Transverse colon (tissue), 4 donors: ENCODE data around the gene PDE9A. TPM values are rescaled to one million over a fixed set of nuclear protein-coding genes. Genes with fewer than 3 reads are reported as not detected.

Experiments used
- DNase-seq: peaks from one replicate; pipeline ENCODE4 v3.0.0-alpha.2; 2019
- H3K27ac ChIP-seq, 4 donors: fragments of 200-600 bp; sonication (generic); 2 replicates each; pipeline ENCODE4 v1.5.1; 2016 to 2018; ENCODE audit warnings: inconsistent platforms in 4 of 4
- H3K27me3 ChIP-seq: fragments of 200-600 bp; sonication (generic); 2 replicates; pipeline ENCODE4 v1.5.1; 2017; ENCODE audit warnings: inconsistent platforms
- H3K36me3 ChIP-seq, 4 donors: fragments of 200-600 bp; sonication (generic); 2 replicates each; pipeline ENCODE4 v1.5.1; 2017 to 2019; ENCODE audit warnings: inconsistent platforms in 4 of 4
- H3K4me1 ChIP-seq, 4 donors: fragments of 200-600 bp; sonication (generic); 2 replicates each; pipeline ENCODE4 v1.5.1; 2017 to 2020; ENCODE audit warnings: inconsistent platforms in 4 of 4
- H3K4me3 ChIP-seq, 4 donors: fragments of 200-600 bp; sonication (generic); 1 replicate in 1 of 4; 2 replicates in 3 of 4; pipeline versions ENCODE4 v1.5.1 to v1.6.1; 2017 to 2019; ENCODE audit warnings: inconsistent platforms in 4 of 4
- H3K9me3 ChIP-seq, 2 donors: fragments of 200-600 bp; sonication (generic); 2 replicates each; pipeline ENCODE4 v1.5.1; 2017 to 2019; ENCODE audit warnings: inconsistent platforms in 2 of 2
- CTCF ChIP-seq, 5 experiments: fragments of 200-600 bp in 3 of 5; fragments of 450-650 bp in 2 of 5; sonication (generic) in 3 of 5; IDR thresholded peaks; 1 replicate in 2 of 5; 2 replicates in 3 of 5; pipeline ENCODE4 v1.5.1; 2016 to 2017; ENCODE audit warnings: antibody characterized with exemption in 5 of 5, inconsistent platforms in 3 of 5, mild to moderate bottlenecking in 2 of 5, moderate library complexity in 1 of 5
- EP300 ChIP-seq: sonication (generic); formaldehyde crosslinking; IDR thresholded peaks from one replicate; pipeline ENCODE4 v1.6.1; 2017; ENCODE audit warnings: antibody characterized with exemption, low read depth
- POLR2A ChIP-seq: fragments of 450-650 bp; IDR thresholded peaks from one replicate; pipeline ENCODE4 v1.6.1; 2016; ENCODE audit warnings: antibody characterized with exemption, mild to moderate bottlenecking, moderate library complexity
- POLR2AphosphoS5 ChIP-seq, 3 donors: sonication (generic); formaldehyde crosslinking; IDR thresholded peaks; one replicate each; pipeline ENCODE4 v1.6.1; 2016; ENCODE audit warnings: antibody characterized with exemption in 3 of 3
- WGBS, 2 donors: methylation state at CpG; one replicate each; pipeline ENCODE4 v1.1.5; 2018; ENCODE audit warnings: low coverage in 1 of 2; 5-methylcytosine and 5-hydroxymethylcytosine counted together
- in situ Hi-C, 4 donors: fragments of 200-750 bp; cut with MboI; loops; one replicate each; pipeline versions ENCODE4 v1.15.0 to v1.15.1; 2017; ENCODE audit warnings: low sequenced_read_pairs in 3 of 4, low pct_ligation_motif_present in 1 of 4, low pct_unique_long_range_greater_than_20kb in 1 of 4
- intact Hi-C: fragments of 100-400 bp; cut with DNase I; formaldehyde crosslinking; loops from one replicate; pipeline ENCODE4 v1.15.1; 2023; ENCODE audit warnings: low total_unique reads
- total RNA-seq, 4 donors: library from RNA; depleted of rRNA; stranded (reverse); fragments of >200 nt; gene quantifications; one replicate each; pipeline ENCODE4 v1.1.0, GENCODE V29; 2016

The PDE9A gene
- total RNA-seq, 4 donors from 2014 or later: 65.7 to 673 (median 364) TPM

- in situ Hi-C loops: no loop called here
- no peaks in the 10 kb centered on the region for H3K9me3 ChIP-seq
- 10 to 20% methylated on average over 2 to 6 of the region's 6 CpGs for WGBS, 2 donors
- peaks cover 28 to 62% (median 48%) of the 10 kb centered on the region in 4 donors for H3K4me1 ChIP-seq
- H3K36me3 ChIP-seq: no peaks in the 10 kb centered on the region
- peak overlapping the region in 1 of 4 donors; percentile 0 for H3K4me3 ChIP-seq
- peak overlapping the region; percentile 85 to 87 (median 86) for H3K27ac ChIP-seq
- intact Hi-C loops: no loop called here
- peak; percentile 67 to 92 (median 87) for TF ChIP-seq POLR2AphosphoS5 (IDR thresholded peaks at IDR 0.05)
- TF ChIP-seq POLR2A: peak; percentile 40
- peak in 1 of 5 experiments; percentile 21 for TF ChIP-seq CTCF (IDR thresholded peaks at IDR 0.05)
- TF ChIP-seq EP300: peak; percentile 98
- no peaks in the 10 kb centered on the region for H3K27me3 ChIP-seq
- peak; percentile 72 for DNase-seq
Observed at GRCh38 chr21:42721341-42721824, 68.0 kb downstream of the PDE9A start.

- Histone ChIP-seq H3K36me3 (no peaks in the 10 kb centered on the region), H3K4me1 (peaks cover 28 to 62% (median 48%) of the 10 kb centered on the region in 4 donors), H3K27ac (peak overlapping the region; percentile 85 to 87 (median 86)), H3K27me3 (no peaks in the 10 kb centered on the region), H3K4me3 (no peak overlapping the region), H3K9me3 (no peaks in the 10 kb centered on the region)
- no peak for TF ChIP-seq POLR2AphosphoS5 (IDR thresholded peaks at IDR 0.05)
- peak in 1 of 5 experiments; percentile 13 for TF ChIP-seq CTCF (IDR thresholded peaks at IDR 0.05)
- in situ Hi-C loops (no loop called here), intact Hi-C loops (no loop called here)
- WGBS, 2 donors: 60 to 63% methylated on average over 1 to 11 of the region's 11 CpGs
- DNase-seq: no peak
Observed at GRCh38 chr21:42722153-42722552, 68.7 kb downstream of the PDE9A start.

GRCh38 chr21:42722808-42723473 lies 69.5 kb downstream of the PDE9A start:
- Histone ChIP-seq H3K9me3 (no peaks in the 10 kb centered on the region), H3K27me3 (no peaks in the 10 kb centered on the region), H3K27ac (peak overlapping the region; percentile 85 to 87 (median 86)), H3K36me3 (no peaks in the 10 kb centered on the region), H3K4me1 (peaks cover 28 to 62% (median 48%) of the 10 kb centered on the region in 4 donors), H3K4me3 (no peak overlapping the region)
- 59% methylated on average over 10 of the region's 10 CpGs; no CpG with 5 or more reads in 1 of the 2 donors for WGBS, 2 donors
- TF ChIP-seq EP300: no peak
- TF ChIP-seq CTCF (IDR thresholded peaks at IDR 0.05): no peak
- no peak for TF ChIP-seq POLR2A
- no peak for TF ChIP-seq POLR2AphosphoS5 (IDR thresholded peaks at IDR 0.05)
- intact Hi-C loops: no loop called here
- in situ Hi-C loops: no loop called here
- no peak for DNase-seq

GRCh38 chr21:42724226-42724920 lies 71.0 kb downstream of the PDE9A start:
- TF ChIP-seq EP300: peak; percentile 84
- TF ChIP-seq POLR2AphosphoS5 (IDR thresholded peaks at IDR 0.05): peak in 2 of 3 donors; percentile 83 to 86
- TF ChIP-seq POLR2A: peak; percentile 88
- no peak for TF ChIP-seq CTCF (IDR thresholded peaks at IDR 0.05)
- intact Hi-C loops (no loop called here), in situ Hi-C loops (no loop called here)
- 45 to 50% methylated on average over 4 to 12 of the region's 12 CpGs for WGBS, 2 donors
- Histone ChIP-seq H3K4me1 (peaks cover 28 to 57% (median 48%) of the 10 kb centered on the region in 4 donors), H3K4me3 (no peak overlapping the region), H3K9me3 (no peaks in the 10 kb centered on the region), H3K36me3 (no peaks in the 10 kb centered on the region), H3K27ac (peak overlapping the region; percentile 85 to 87 (median 86)), H3K27me3 (no peaks in the 10 kb centered on the region)
- DNase-seq: peak; percentile 84
